OCI-LY1 (cell line): ENCODE measurements around the gene ZNF557.

Source experiments
- H2AFZ ChIP-seq: fragments of 200-600 bp; sonication (generic), shearing (Covaris generic); 2 replicates; pipeline ENCODE4 v1.6.0; 2014; ENCODE audit warnings: antibody characterized with exemption, mild to moderate bottlenecking, low read length
- H3F3A ChIP-seq: fragments of 200-600 bp; sonication (generic), shearing (Covaris generic); 2 replicates; pipeline ENCODE4 v1.6.0; 2014; ENCODE audit warnings: mild to moderate bottlenecking, antibody characterized with exemption, low read length, moderate library complexity; ENCODE audit not compliant: insufficient read depth
- H3K27ac ChIP-seq: fragments of 200-600 bp; sonication (generic); 2 replicates; pipeline ENCODE4 v1.5.1; 2014; ENCODE audit warnings: low read length, mixed run types, mild to moderate bottlenecking, low read depth; ENCODE audit not compliant: poor library complexity, severe bottlenecking
- H3K27me3 ChIP-seq: fragments of 200-600 bp; sonication (generic); 2 replicates; pipeline ENCODE4 v1.6.0; 2014; ENCODE audit warnings: antibody characterized with exemption, mild to moderate bottlenecking, low read length, moderate library complexity; ENCODE audit not compliant: insufficient read depth
- H3K36me3 ChIP-seq: fragments of 200-600 bp; sonication (generic); 2 replicates; pipeline ENCODE4 v1.6.1; 2014; ENCODE audit warnings: mild to moderate bottlenecking, antibody characterized with exemption, low read length, moderate library complexity, mixed read lengths; ENCODE audit not compliant: insufficient read depth
- H3K4me1 ChIP-seq: fragments of 200-600 bp; sonication (generic); 2 replicates; pipeline ENCODE4 v1.5.1; 2014; ENCODE audit warnings: mild to moderate bottlenecking, low read length, moderate library complexity; ENCODE audit not compliant: insufficient read depth, severe bottlenecking
- H3K4me2 ChIP-seq: fragments of 200-600 bp; sonication (generic), shearing (Covaris generic); 2 replicates; pipeline ENCODE4 v1.6.1; 2014; ENCODE audit warnings: low read length
- H3K4me3 ChIP-seq: fragments of 200-600 bp; sonication (generic); 2 replicates; pipeline ENCODE4 v1.5.1; 2014; ENCODE audit warnings: low read length, low read depth, mild to moderate bottlenecking, mixed read lengths; ENCODE audit not compliant: poor library complexity, severe bottlenecking
- H3K79me2 ChIP-seq: fragments of 200-600 bp; shearing (Covaris generic); 2 replicates; pipeline ENCODE4 v1.6.1; 2016; ENCODE audit warnings: mixed run types, low read length, mixed read lengths; ENCODE audit not compliant: insufficient read depth
- H3K9ac ChIP-seq: fragments of 200-600 bp; sonication (generic), shearing (Covaris generic); 2 replicates; pipeline ENCODE4 v1.6.1; 2014; ENCODE audit warnings: mild to moderate bottlenecking, low read length, mixed read lengths
- H3K9me2 ChIP-seq: fragments of 200-600 bp; sonication (generic), shearing (Covaris generic); 2 replicates; pipeline ENCODE4 v1.6.1; 2014; ENCODE audit warnings: low read depth, mild to moderate bottlenecking, low read length, mixed read lengths
- H3K9me3 ChIP-seq: fragments of 200-600 bp; shearing (Covaris generic); 2 replicates; pipeline ENCODE4 v1.6.1; 2014; ENCODE audit warnings: low read length, mixed read lengths
- H4K20me1 ChIP-seq: fragments of 200-600 bp; sonication (generic), shearing (Covaris generic); 2 replicates; pipeline ENCODE4 v1.6.0; 2016; ENCODE audit warnings: mild to moderate bottlenecking, low read length; ENCODE audit not compliant: insufficient read depth
- EZH2 ChIP-seq: fragments of 200-600 bp; sonication (generic), shearing (Covaris generic); IDR thresholded peaks from 2 replicates; pipeline ENCODE4 v1.8.0; 2017; ENCODE audit warnings: borderline replicate concordance, mixed run types, mild to moderate bottlenecking, antibody characterized with exemption, low read length, moderate library complexity, mixed read lengths
- TF ChIP-seq, protein P1 (sequence below): fragments of 200-600 bp; sonication (generic), shearing (Covaris generic); IDR thresholded peaks from 2 replicates; pipeline ENCODE4 v1.5.1; 2017; ENCODE audit warnings: mild to moderate bottlenecking, antibody characterized with exemption, low read length, moderate library complexity, mixed read lengths

Gene ZNF557

DNA sequence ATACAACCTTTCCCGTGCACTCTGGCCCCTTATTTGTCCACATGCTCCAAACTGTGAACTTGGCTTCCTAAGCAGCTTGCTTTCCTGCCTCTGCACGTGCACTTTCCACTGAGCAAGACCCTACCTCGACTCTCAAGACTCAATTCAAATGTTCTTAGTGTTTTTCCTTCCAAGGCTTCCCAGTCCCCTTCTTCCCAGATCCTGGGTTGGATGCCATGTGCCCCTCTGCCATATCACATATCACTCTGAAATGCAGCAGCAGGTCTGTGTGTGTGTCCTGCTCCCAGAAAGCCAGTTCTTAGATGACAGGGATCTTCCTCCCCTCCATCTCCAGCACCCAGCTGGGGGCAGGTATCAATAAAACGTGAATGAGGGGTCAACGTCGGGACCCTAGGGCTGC is 3.0 kb downstream of the ZNF557 start:
- H3K36me3 ChIP-seq, result peaks cover 64% of the 10 kb centered on the region
- H3K79me2 ChIP-seq, result peaks cover 11% of the 10 kb centered on the region
- no peak overlapping the region for H3K27ac ChIP-seq
- H3K9me2 ChIP-seq, result no peaks in the 10 kb centered on the region
- H3F3A ChIP-seq, result no peaks in the 10 kb centered on the region
- H2AFZ ChIP-seq, result no peak overlapping the region
- H3K4me3 ChIP-seq, result no peak overlapping the region
- no peaks in the 10 kb centered on the region for H4K20me1 ChIP-seq
- H3K9me3 ChIP-seq, result peaks cover 9% of the 10 kb centered on the region; the same call in 1 of the 2 replicates
- peaks cover 12% of the 10 kb centered on the region for H3K4me1 ChIP-seq
- H3K27me3 ChIP-seq, result no peaks in the 10 kb centered on the region
- H3K4me2 ChIP-seq, result no peak overlapping the region
- no peak overlapping the region for H3K9ac ChIP-seq
- no peak for TF ChIP-seq EZH2
- TF ChIP-seq, protein P1, sequence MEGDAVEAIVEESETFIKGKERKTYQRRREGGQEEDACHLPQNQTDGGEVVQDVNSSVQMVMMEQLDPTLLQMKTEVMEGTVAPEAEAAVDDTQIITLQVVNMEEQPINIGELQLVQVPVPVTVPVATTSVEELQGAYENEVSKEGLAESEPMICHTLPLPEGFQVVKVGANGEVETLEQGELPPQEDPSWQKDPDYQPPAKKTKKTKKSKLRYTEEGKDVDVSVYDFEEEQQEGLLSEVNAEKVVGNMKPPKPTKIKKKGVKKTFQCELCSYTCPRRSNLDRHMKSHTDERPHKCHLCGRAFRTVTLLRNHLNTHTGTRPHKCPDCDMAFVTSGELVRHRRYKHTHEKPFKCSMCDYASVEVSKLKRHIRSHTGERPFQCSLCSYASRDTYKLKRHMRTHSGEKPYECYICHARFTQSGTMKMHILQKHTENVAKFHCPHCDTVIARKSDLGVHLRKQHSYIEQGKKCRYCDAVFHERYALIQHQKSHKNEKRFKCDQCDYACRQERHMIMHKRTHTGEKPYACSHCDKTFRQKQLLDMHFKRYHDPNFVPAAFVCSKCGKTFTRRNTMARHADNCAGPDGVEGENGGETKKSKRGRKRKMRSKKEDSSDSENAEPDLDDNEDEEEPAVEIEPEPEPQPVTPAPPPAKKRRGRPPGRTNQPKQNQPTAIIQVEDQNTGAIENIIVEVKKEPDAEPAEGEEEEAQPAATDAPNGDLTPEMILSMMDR, result no peak

DNA sequence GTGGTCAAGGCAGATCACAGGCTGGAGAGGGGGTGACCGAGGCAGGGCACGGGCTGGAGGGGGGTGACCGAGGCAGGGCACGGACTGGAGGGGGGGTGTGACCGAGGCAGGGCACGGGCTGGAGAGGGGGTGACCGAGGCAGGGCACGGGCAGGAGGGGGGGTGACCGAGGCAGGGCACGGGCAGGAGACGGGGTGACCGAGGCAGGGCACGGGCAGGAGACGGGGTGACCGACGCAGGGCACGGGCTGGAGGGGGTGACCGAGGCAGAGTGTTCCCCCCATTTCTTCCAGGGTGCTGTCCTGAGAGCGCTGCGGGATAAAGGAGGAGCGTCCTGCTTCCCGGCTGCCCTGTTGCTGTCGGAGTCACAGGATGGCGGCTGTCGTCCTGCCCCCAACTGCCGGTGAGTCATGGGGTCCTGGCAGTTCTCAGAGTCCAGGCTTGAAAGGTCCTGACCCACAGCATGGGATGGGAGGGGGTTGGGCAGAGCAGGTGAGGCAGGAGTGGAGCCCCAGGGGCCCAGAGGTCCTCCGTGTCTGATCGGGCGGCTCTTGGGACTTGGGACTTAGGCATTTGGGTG is 5.3 kb downstream of the ZNF557 start:
- Histone ChIP-seq H2AFZ (no peak overlapping the region), H3K36me3 (peaks cover 86% of the 10 kb centered on the region), H3K4me3 (no peak overlapping the region), H3K27ac (no peak overlapping the region), H3K79me2 (peaks cover 10% of the 10 kb centered on the region), H3K4me1 (peaks cover 7% of the 10 kb centered on the region), H3K9ac (no peak overlapping the region), H4K20me1 (no peaks in the 10 kb centered on the region), H3K9me2 (no peaks in the 10 kb centered on the region), H3F3A (no peaks in the 10 kb centered on the region), H3K4me2 (no peak overlapping the region), H3K9me3 (peaks cover 21% of the 10 kb centered on the region), H3K27me3 (no peaks in the 10 kb centered on the region)
- TF ChIP-seq EZH2, result no peak
- TF ChIP-seq, protein P1, result no peak

DNA sequence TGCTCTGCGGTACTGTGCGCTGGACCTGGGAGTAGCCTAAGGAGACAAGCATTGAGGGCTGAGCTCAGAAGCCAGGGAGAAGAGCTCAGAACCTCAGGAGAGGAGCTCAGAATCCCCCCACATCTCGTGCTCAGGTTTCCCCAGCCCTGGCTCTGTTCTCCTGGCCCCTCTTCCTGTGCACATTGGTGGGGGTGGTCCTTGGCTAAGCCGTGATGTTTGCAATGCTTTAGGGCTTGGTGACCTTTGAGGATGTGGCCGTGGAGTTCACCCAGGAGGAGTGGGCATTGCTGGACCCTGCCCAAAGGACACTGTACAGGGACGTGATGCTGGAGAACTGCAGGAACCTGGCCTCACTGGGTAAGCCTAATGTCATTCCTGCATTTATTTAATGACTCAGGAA is 6.6 kb downstream of the ZNF557 start:
- Histone ChIP-seq H3K9ac (no peak overlapping the region), H3K9me3 (peaks cover 31% of the 10 kb centered on the region), H2AFZ (no peak overlapping the region), H3K36me3 (peaks cover 96% of the 10 kb centered on the region), H3K4me3 (no peak overlapping the region), H4K20me1 (no peaks in the 10 kb centered on the region), H3K4me1 (no peaks in the 10 kb centered on the region), H3K79me2 (no peaks in the 10 kb centered on the region), H3K27ac (no peak overlapping the region), H3F3A (no peaks in the 10 kb centered on the region), H3K27me3 (no peaks in the 10 kb centered on the region), H3K4me2 (no peak overlapping the region), H3K9me2 (no peaks in the 10 kb centered on the region)
- TF ChIP-seq, protein P1, result no peak
- TF ChIP-seq EZH2, result no peak
